ENCODE measurements around the gene ZNF613.
"Not testable (repeated sequence)": the region's sequence is repeated elsewhere in the genome, so short reads cannot be mapped to it uniquely, and the experiment has no call there.

ZNF613 gene

DNA sequence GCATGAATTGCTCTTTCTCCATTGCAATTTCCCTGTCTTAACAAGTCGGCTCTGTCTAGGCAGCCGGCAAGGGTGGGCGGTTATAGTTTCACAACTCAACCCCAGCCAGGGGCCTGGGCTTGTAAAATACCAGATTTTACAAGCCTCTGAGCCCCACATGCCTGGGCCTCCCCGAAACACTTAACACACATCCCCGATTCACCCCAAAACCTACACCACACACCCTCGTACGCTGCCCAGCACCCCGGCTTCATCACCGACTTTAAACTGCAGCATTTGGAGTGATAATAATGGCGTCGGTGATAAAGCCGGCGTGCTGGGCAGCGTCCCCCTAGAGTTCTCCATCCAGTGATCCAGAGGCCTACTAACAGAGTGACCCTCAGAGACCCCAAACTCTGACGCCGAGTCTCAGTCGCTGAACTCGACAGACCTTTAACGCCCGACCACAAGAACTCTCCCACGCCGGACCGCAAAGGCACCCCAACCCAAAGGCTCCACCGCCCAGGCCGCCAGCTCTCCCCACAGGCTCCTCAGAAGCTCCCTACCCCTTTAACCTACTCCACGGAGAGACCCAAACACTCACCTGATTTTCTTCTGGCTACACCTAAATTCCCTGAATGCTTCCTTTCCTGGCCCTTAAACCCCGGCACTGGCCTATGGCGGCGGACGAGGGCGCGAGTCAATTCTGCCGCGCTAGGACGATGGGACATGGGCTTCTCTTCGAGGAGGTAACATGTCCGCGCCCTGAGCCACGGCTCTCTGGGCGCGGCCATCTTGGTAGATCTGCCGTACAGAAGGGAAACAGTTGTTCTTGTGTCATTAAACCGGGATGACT lies 22.7 kb upstream of the ZNF613 start, which contains the start of gene ZNF649:
Gene ZNF649 (minus strand): TSS at position 687 of the 835 bp plus-strand sequence. CDS start 4,910 bp downstream, outside the sequence.
- Histone ChIP-seq H3K36me3 (ENCODE audit: control insufficient read depth in 2 of 2, insufficient read depth in 2 of 2, low read length in 2 of 2) (peaks cover 8 to 13% of the 10 kb centered on the region in 2 donors), H3K4me1 (ENCODE audit: control insufficient read depth in 2 of 2, insufficient read depth in 2 of 2, low read length in 2 of 2) (peaks cover 0 to 3% of the 10 kb centered on the region in 2 donors), H3K9me3 (ENCODE audit: control insufficient read depth in 2 of 2, low read length in 2 of 2) (peaks cover 17 to 20% of the 10 kb centered on the region in 2 donors), H3K27me3 (ENCODE audit: control insufficient read depth in 2 of 2, insufficient read depth in 2 of 2, low read length in 2 of 2) (no peaks in the 10 kb centered on the region), H3K27ac (ENCODE audit: low read depth in 2 of 2, low read length in 2 of 2) (peak within 1 kb of the TSS; percentile 75 to 78), H3K4me3 (ENCODE audit: low read length in 2 of 2) (peak within 1 kb of the TSS; percentile 92 to 95), H3K9ac (ENCODE audit: low read depth in 1 of 2, low read length in 2 of 2) (peak within 1 kb of the TSS; percentile 78 to 87)

DNA sequence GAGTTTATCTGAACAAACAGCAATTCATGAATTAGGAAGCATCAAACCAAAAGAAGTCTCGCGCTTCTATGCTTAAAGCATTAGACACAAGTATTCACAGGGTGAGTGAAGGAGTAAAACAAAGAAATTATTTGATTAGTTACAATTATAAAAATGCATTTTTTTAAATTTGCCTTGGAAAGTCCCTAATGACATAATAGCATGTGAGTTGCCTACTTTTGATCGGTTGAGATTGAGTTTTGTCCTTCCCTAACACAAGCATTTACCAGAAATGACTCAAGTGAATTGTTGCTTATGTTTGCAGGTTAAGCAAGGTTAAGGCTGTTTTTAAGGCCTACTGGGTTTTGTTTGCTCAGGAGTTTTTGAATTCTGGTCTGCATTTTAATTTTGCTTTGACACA lies 22.1 kb upstream of the ZNF613 start:
- no peak overlapping the region for H3K9ac ChIP-seq (ENCODE audit: low read depth in 1 of 2, low read length in 2 of 2)
- no peaks in the 10 kb centered on the region for H3K27me3 ChIP-seq (ENCODE audit: control insufficient read depth in 2 of 2, insufficient read depth in 2 of 2, low read length in 2 of 2)
- peak overlapping the region; percentile 92 to 95 for H3K4me3 ChIP-seq (ENCODE audit: low read length in 2 of 2)
- peaks cover 2 to 7% of the 10 kb centered on the region in 2 donors for H3K36me3 ChIP-seq (ENCODE audit: control insufficient read depth in 2 of 2, insufficient read depth in 2 of 2, low read length in 2 of 2)
- H3K27ac ChIP-seq (ENCODE audit: low read depth in 2 of 2, low read length in 2 of 2) = no peak overlapping the region
- H3K9me3 ChIP-seq (ENCODE audit: control insufficient read depth in 2 of 2, low read length in 2 of 2) = peaks cover 14 to 15% of the 10 kb centered on the region in 2 donors
- H3K4me1 ChIP-seq (ENCODE audit: control insufficient read depth in 2 of 2, insufficient read depth in 2 of 2, low read length in 2 of 2) = peaks cover 0 to 3% of the 10 kb centered on the region in 2 donors

DNA sequence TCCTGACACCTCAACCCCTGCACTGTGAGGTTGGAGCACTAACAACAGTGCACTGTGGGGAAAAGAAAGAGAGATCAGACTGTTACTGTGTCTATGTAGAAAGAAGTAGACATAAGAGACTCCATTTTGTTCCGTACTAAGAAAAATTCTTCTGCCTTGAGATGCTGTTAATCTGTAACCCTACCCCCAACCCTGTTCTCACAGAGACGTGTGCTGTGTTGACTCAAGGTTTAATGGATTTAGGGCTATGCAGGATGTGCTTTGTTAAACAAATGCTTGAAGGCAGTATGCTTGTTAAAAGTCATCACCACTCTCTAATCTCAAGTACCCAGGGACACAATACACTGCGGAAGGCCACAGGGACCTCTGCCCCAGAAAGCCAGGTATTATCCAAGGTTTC lies 21.6 kb upstream of the ZNF613 start:
- H3K9me3 ChIP-seq (ENCODE audit: control insufficient read depth in 2 of 2, low read length in 2 of 2) = peaks cover 11 to 12% of the 10 kb centered on the region in 2 donors
- H3K4me1 ChIP-seq (ENCODE audit: control insufficient read depth in 2 of 2, insufficient read depth in 2 of 2, low read length in 2 of 2); H3K9ac ChIP-seq (ENCODE audit: low read depth in 1 of 2, low read length in 2 of 2); H3K27me3 ChIP-seq (ENCODE audit: control insufficient read depth in 2 of 2, insufficient read depth in 2 of 2, low read length in 2 of 2); H3K27ac ChIP-seq (ENCODE audit: low read depth in 2 of 2, low read length in 2 of 2); H3K36me3 ChIP-seq (ENCODE audit: control insufficient read depth in 2 of 2, insufficient read depth in 2 of 2, low read length in 2 of 2); H3K4me3 ChIP-seq (ENCODE audit: low read length in 2 of 2): not testable (repeated sequence)

DNA sequence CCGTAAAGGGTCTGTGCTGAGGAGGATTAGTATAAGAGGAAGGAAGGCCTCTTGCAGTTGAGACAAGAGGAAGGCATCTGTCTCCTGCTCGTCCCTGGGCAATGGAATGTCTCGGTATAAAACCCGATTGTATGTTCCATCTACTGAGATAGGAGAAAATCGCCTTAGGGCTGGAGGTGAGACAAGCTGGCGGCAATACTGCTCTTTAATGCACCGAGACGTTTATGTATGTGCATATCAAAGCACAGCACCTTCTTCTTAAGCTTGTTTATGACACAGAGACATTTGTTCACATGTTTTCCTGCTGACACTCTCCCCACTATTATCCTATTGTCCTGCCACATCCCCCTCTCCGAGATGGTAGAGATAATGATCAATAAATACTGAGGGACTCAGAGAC lies 21.2 kb upstream of the ZNF613 start:
- not testable (repeated sequence) for H3K36me3 ChIP-seq (ENCODE audit: control insufficient read depth in 2 of 2, insufficient read depth in 2 of 2, low read length in 2 of 2); H3K4me3 ChIP-seq (ENCODE audit: low read length in 2 of 2); H3K4me1 ChIP-seq (ENCODE audit: control insufficient read depth in 2 of 2, insufficient read depth in 2 of 2, low read length in 2 of 2); H3K27me3 ChIP-seq (ENCODE audit: control insufficient read depth in 2 of 2, insufficient read depth in 2 of 2, low read length in 2 of 2); H3K9ac ChIP-seq (ENCODE audit: low read depth in 1 of 2, low read length in 2 of 2); H3K27ac ChIP-seq (ENCODE audit: low read depth in 2 of 2, low read length in 2 of 2); H3K9me3 ChIP-seq (ENCODE audit: control insufficient read depth in 2 of 2, low read length in 2 of 2)

DNA sequence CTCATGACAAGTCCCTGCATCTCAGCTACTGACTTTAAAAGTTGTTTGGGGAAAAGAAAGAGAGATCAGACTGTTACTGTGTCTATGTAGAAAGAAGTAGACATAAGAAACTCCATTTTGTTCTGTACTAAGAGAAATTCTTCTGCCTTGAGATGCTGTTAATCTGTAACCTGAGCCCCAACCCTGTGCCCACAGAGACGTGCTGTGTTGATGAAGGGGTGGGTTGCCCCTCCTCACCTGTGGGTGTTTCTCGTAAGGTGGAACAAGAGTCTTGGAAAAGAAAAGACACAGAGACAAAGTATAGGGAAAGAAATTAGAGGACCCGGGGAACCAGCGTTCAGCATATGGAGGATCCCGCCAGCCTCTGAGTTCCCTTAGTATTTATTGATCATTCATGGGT lies 19.3 kb upstream of the ZNF613 start:
- H3K9me3 ChIP-seq (ENCODE audit: control insufficient read depth in 2 of 2, low read length in 2 of 2); H3K4me1 ChIP-seq (ENCODE audit: control insufficient read depth in 2 of 2, insufficient read depth in 2 of 2, low read length in 2 of 2); H3K4me3 ChIP-seq (ENCODE audit: low read length in 2 of 2); H3K27ac ChIP-seq (ENCODE audit: low read depth in 2 of 2, low read length in 2 of 2); H3K27me3 ChIP-seq (ENCODE audit: control insufficient read depth in 2 of 2, insufficient read depth in 2 of 2, low read length in 2 of 2); H3K36me3 ChIP-seq (ENCODE audit: control insufficient read depth in 2 of 2, insufficient read depth in 2 of 2, low read length in 2 of 2); H3K9ac ChIP-seq (ENCODE audit: low read depth in 1 of 2, low read length in 2 of 2): not testable (repeated sequence)

DNA sequence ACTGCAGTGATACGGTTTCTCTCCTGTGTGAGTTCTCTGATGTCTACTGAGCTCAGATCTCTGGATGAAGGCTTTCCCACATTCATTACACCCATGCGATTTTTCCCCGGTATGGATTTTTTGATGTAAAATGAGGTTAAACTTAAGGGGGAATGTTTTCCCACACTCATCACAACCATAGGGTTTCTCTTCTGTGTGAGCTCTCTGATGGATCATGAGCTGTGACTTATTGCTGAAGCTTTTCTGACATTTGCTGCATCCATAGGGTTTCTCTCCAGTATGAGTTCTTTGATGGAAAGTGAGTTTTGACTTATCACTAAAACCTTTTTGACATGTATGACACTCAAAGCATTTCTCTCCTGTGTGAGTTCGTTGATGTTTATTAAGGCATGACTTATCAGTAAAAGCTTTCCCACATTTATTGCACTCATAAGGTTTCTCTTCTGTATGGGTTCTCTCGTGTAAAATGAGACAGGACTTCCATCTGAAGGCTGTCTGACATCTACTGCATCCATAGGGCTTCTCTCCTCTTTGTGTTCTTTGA lies 11.9 kb upstream of the ZNF613 start:
- no peak overlapping the region for H3K27ac ChIP-seq (ENCODE audit: low read depth in 2 of 2, low read length in 2 of 2)
- H3K4me1 ChIP-seq (ENCODE audit: control insufficient read depth in 2 of 2, insufficient read depth in 2 of 2, low read length in 2 of 2) = no peaks in the 10 kb centered on the region
- no peaks in the 10 kb centered on the region for H3K27me3 ChIP-seq (ENCODE audit: control insufficient read depth in 2 of 2, insufficient read depth in 2 of 2, low read length in 2 of 2)
- H3K9me3 ChIP-seq (ENCODE audit: control insufficient read depth in 2 of 2, low read length in 2 of 2) = peaks cover 33% of the 10 kb centered on the region in 2 donors
- no peak overlapping the region for H3K4me3 ChIP-seq (ENCODE audit: low read length in 2 of 2)
- H3K9ac ChIP-seq (ENCODE audit: low read depth in 1 of 2, low read length in 2 of 2) = no peak overlapping the region
- no peaks in the 10 kb centered on the region for H3K36me3 ChIP-seq (ENCODE audit: control insufficient read depth in 2 of 2, insufficient read depth in 2 of 2, low read length in 2 of 2)

DNA sequence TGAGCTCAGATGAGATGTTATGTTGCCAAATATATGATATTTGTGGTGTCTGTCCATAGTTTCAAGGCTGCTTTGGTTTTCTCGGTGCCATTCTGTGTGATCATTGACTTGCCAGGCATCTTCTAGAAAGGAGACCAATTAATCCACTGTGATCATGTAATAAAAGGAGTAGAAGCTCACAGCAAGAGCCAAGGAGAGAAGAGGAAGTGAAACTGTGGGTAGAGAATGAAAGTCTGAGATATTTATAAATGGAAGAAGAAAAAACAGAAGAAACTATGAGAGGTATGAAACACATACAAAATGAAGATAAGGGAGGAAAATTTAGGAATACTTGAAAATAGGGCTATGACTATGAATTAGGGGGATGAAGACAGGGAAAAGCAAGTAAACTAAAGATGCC lies 11.1 kb upstream of the ZNF613 start:
- Histone ChIP-seq H3K27ac (ENCODE audit: low read depth in 2 of 2, low read length in 2 of 2) (no peak overlapping the region), H3K27me3 (ENCODE audit: control insufficient read depth in 2 of 2, insufficient read depth in 2 of 2, low read length in 2 of 2) (no peaks in the 10 kb centered on the region), H3K9ac (ENCODE audit: low read depth in 1 of 2, low read length in 2 of 2) (no peak overlapping the region), H3K4me3 (ENCODE audit: low read length in 2 of 2) (no peak overlapping the region), H3K36me3 (ENCODE audit: control insufficient read depth in 2 of 2, insufficient read depth in 2 of 2, low read length in 2 of 2) (no peaks in the 10 kb centered on the region), H3K4me1 (ENCODE audit: control insufficient read depth in 2 of 2, insufficient read depth in 2 of 2, low read length in 2 of 2) (no peaks in the 10 kb centered on the region), H3K9me3 (ENCODE audit: control insufficient read depth in 2 of 2, low read length in 2 of 2) (peaks cover 37 to 38% of the 10 kb centered on the region in 2 donors)

DNA sequence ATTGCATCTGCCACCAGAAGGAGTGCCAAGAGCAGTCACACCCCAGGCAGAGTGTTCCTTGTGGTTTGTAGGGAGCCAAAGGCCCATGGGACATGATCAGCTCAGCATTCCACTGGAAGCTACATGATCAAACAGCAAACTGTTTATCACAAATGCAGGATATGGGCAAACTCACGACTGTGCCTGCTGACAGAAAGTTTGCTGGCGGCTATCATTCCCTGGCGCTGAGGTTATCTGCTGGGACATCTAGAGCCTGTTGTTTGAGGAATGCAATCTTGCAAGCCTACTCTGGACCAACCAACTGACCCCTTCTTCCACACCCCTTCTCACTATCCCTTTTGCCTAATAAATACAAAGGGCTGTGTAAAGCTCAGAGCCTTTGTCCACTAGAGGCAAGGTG lies 7.7 kb upstream of the ZNF613 start:
- no peaks in the 10 kb centered on the region for H3K36me3 ChIP-seq (ENCODE audit: control insufficient read depth in 2 of 2, insufficient read depth in 2 of 2, low read length in 2 of 2)
- H3K4me1 ChIP-seq (ENCODE audit: control insufficient read depth in 2 of 2, insufficient read depth in 2 of 2, low read length in 2 of 2) = no peaks in the 10 kb centered on the region
- no peaks in the 10 kb centered on the region for H3K27me3 ChIP-seq (ENCODE audit: control insufficient read depth in 2 of 2, insufficient read depth in 2 of 2, low read length in 2 of 2)
- no peak overlapping the region for H3K4me3 ChIP-seq (ENCODE audit: low read length in 2 of 2)
- no peak overlapping the region for H3K27ac ChIP-seq (ENCODE audit: low read depth in 2 of 2, low read length in 2 of 2)
- H3K9me3 ChIP-seq (ENCODE audit: control insufficient read depth in 2 of 2, low read length in 2 of 2) = peaks cover 41 to 56% of the 10 kb centered on the region in 2 donors
- no peak overlapping the region for H3K9ac ChIP-seq (ENCODE audit: low read depth in 1 of 2, low read length in 2 of 2)

DNA sequence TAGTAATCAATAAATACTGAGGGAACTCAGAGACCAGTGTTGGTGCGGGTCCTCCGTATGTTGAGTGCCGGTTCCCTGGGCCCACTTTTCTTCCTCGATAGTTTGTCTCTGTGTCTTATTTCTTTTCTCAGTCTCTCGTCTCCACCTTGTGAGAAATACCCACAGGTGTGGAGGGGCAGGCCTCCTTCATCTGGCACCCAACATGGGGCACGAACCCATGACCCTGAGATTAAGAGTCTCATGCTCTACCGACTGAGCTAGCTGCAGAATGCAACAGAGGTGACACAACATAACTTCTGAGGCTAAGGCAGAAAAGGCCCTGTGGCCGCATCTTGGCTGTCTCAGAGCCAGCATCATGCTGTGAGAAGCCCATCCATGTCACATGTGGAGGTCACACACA lies 5.3 kb upstream of the ZNF613 start:
- Histone ChIP-seq H3K27ac (ENCODE audit: low read depth in 2 of 2, low read length in 2 of 2) (no peak overlapping the region), H3K9ac (ENCODE audit: low read depth in 1 of 2, low read length in 2 of 2) (no peak overlapping the region), H3K9me3 (ENCODE audit: control insufficient read depth in 2 of 2, low read length in 2 of 2) (peaks cover 26 to 41% of the 10 kb centered on the region in 2 donors), H3K4me3 (ENCODE audit: low read length in 2 of 2) (no peak overlapping the region), H3K4me1 (ENCODE audit: control insufficient read depth in 2 of 2, insufficient read depth in 2 of 2, low read length in 2 of 2) (no peaks in the 10 kb centered on the region), H3K36me3 (ENCODE audit: control insufficient read depth in 2 of 2, insufficient read depth in 2 of 2, low read length in 2 of 2) (no peaks in the 10 kb centered on the region), H3K27me3 (ENCODE audit: control insufficient read depth in 2 of 2, insufficient read depth in 2 of 2, low read length in 2 of 2) (no peaks in the 10 kb centered on the region)

DNA sequence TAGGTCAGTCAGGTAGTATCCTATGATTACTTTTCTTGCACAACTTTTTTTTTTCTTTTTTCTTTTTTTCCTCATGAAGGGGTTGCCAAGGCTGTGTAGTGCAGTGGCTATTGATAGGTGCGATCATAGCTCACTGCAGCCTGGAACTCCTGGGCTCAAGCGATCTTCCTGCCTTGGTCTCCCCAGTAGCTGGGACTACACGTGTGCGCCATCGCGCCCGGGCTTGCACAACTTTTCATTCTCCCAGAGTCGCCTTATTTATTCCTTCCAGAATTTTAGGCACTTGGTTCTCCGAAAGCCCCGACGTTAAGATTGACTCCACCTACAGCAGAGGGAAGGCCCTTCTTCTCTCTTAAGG lies 867 bp upstream of the ZNF613 start:
- peaks cover 14 to 16% of the 10 kb centered on the region in 2 donors for H3K36me3 ChIP-seq (ENCODE audit: control insufficient read depth in 2 of 2, insufficient read depth in 2 of 2, low read length in 2 of 2)
- peaks cover 7 to 9% of the 10 kb centered on the region in 2 donors for H3K4me1 ChIP-seq (ENCODE audit: control insufficient read depth in 2 of 2, insufficient read depth in 2 of 2, low read length in 2 of 2)
- peak overlapping the region; percentile 90 to 93 for H3K9ac ChIP-seq (ENCODE audit: low read depth in 1 of 2, low read length in 2 of 2)
- H3K9me3 ChIP-seq (ENCODE audit: control insufficient read depth in 2 of 2, low read length in 2 of 2) = peaks cover 13 to 31% of the 10 kb centered on the region in 2 donors
- peak overlapping the region; percentile 88 to 91 for H3K27ac ChIP-seq (ENCODE audit: low read depth in 2 of 2, low read length in 2 of 2)
- H3K27me3 ChIP-seq (ENCODE audit: control insufficient read depth in 2 of 2, insufficient read depth in 2 of 2, low read length in 2 of 2) = no peaks in the 10 kb centered on the region
- H3K4me3 ChIP-seq (ENCODE audit: low read length in 2 of 2) = peak overlapping the region; percentile 86 to 99

Data from mucosa of rectum (tissue), 2 donors.